ENCODE measurements around the gene SPIN3.
"Not testable (repeated sequence)": the region's sequence is repeated elsewhere in the genome, so short reads cannot be mapped to it uniquely, and the experiment has no call there.

The SPIN3 gene

DNA sequence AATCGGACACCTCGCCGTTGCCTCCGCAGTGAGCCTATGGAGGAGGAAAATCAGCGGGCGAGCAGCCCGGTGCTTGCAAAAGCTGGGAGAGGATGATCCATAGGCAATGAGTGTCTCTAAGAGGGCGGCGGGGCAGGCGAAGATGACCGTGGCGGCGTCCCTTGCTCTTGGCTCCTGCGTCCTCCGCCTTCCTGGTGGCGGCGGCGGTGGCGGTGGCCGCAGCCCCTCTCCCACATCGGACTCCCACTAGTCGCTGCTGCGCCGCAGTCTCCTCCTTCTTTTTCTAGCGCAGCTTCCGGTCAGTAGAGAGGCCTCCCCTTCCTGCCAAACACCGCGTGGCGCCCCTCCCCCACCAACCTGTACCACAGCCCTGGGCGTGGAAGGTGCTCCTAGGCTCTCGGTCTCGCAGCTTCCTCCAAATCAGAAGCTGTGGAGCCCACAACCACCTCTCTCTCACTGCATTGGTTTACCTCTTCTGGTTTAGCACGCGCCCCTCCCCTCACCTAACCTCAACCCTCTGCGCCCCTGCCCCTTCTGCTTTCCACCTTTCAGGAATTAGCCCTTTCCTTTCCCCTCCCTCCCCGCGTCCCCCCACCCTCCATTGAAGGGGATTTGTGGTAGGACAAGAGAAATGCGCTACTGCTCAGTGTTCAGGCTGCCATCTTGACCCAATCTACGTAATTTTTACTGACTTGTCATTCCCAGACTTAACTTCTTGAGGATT lies at the start of gene SPIN3:
TSS of gene SPIN3 (minus strand) at position 271 of the 724 bp plus-strand sequence. CDS start 594 bp downstream, outside the sequence.
- peak; percentile 68 for DNase-seq

DNA sequence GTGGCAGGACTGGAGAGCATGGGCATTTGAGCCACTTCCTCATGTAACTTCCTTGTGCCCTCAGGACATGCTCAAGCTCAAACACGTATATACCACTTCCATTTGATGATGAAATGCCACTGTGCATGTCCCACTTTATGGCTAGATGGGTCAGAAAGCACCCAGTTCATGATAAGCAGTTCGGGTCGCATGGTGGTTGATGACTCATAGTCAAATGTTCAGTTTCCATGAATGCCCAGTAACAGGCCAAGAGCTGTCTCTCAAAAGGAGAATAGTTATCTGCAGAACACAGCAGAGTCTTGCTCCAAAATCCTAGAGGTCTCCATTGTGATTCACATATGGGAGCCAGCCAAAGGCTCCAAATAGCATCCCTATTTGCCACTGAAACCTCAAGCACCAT lies 48.9 kb upstream of the SPIN3 start:
- DNase-seq, result peak; percentile 0

- DNase-seq, result not testable (repeated sequence)
Measured at GRCh38 chrX:57037265-57037664, 41.9 kb upstream of the SPIN3 start.

DNA sequence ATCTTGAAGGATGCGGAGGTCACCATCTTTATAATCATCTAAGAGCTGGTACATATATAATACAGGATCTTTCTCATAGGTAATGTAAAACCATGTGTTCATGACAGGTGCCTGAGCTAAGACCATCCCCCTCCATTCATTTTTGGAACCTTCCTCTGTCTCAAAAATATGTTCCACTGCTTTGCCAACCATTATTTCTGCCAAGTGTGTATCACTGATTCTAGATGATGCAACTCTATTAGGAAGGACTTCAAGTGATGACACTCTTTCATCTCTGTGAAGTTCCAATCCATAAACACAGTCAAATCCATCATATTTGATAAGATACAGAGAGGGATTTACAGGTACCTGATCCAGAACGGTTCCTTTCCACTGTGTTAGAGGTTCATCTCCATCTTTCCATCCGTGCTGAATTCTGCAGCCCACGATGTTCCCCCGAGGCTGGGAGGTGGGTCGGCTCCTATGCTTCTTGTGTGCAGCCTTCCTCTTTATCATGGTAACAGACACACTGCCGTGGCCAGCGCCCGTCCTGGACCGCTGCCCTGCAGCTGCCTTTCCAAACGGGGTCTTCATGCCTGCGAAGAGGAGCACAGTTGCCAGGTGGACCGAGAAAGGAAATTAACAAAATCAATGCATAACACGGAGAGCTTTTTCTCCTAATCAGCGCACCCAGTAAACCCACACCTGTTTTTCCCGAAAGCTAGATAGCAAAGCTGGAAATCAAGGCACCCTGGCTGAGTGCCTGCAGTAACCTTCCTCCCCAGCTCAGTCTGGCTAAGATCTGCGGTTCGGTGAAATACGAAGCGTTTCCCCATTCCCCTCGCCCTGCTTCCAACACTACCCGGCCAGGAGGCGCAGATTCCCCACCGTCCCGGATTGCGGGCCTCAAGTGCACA lies 718 bp downstream of the SPIN3 start:
- no peak for DNase-seq

DNA sequence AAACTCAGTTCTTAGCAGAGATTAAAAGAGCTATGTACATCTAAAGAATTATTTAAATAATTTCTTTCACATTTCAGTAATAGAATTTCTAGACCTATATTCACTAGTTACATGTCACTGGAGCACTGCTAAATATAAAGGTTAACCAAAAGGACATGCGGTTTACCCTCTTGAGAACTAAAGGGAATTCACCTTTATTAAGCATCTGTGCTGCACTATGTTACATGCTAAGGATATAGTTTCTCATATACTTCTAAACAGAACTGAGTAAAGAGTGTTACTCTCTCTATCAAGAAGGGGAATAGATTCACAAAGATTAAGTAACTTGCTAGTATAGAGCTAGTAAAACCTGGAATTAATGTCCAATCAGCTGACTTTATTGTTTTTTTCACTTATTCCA lies 7.6 kb downstream of the SPIN3 start:
- DNase-seq, result no peak

DNA sequence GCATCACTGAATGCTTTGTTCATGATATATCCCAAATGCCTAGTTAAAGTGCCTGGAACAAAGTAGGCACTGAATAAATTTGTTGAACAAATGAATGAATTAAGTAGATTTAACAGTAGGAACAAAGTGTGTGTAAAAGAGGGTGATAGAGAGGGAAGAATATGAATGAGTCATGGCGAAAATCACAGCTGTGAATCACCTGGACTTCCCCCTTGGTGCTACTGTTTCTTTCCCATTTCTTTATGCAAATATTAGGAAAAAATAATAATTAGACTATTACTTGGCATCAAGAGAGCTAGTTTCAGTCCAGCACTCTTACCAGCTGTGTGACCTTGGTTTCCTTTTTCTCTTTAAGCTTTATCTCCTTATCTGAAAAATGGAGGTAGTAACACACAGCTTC lies 9.2 kb downstream of the SPIN3 start:
- DNase-seq, result no peak

- peak; percentile 33 for DNase-seq
Measured at GRCh38 chrX:56978172-56978571, 17.2 kb downstream of the SPIN3 start.

DNA sequence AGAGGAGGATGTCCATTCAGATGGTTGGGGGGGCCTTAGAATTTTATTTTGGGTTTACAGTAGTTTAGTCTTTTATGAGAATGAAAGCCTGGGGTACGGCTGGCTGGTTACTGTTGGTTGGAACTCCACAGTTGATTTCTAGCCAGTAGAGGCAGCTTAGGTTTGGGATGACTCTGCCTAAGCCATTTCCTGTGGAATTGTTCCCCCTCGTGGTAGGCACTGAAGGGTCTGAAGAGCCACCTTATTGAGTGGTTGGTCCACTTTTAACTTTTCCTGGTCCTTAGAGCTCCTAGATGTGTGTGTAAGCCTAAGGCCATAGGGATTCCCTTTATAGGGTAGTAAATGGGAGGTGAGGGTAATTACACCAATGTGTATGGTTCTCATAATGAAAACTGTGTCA lies 19.7 kb downstream of the SPIN3 start:
- DNase-seq, result no peak

- DNase-seq, result no peak
Measured at GRCh38 chrX:56974408-56974807, 20.9 kb downstream of the SPIN3 start.

GRCh38 chrX:56969559-56969958 lies 25.8 kb downstream of the SPIN3 start:
- no peak for DNase-seq

- DNase-seq, result peak; percentile 15
Measured at GRCh38 chrX:56968980-56969379, 26.4 kb downstream of the SPIN3 start.

- no peak for DNase-seq
Measured at GRCh38 chrX:56963377-56963776, 32.0 kb downstream of the SPIN3 start.

- peak; percentile 29 for DNase-seq
Measured at GRCh38 chrX:56947699-56948098, 47.6 kb downstream of the SPIN3 start.

DNA sequence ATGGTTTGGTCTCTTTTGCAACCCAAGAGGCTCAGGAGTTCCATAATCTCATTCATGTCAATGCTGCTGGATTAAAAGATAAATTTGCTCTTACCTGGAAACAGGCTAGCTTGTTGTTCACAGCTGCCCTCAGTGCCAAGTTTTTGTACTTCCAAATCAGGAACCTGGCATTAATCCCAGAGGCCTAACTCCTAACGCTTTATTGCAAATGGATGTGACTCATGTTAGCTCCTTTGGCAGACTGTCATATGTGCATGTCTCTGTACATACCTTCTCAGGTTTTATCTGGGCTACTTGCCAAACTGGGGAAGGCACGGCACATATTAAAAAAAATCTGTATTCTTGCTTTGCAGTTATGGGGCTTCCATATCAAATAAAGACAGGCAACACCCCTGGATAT lies 49.1 kb downstream of the SPIN3 start:
- peak; percentile 40 for DNase-seq

DNA sequence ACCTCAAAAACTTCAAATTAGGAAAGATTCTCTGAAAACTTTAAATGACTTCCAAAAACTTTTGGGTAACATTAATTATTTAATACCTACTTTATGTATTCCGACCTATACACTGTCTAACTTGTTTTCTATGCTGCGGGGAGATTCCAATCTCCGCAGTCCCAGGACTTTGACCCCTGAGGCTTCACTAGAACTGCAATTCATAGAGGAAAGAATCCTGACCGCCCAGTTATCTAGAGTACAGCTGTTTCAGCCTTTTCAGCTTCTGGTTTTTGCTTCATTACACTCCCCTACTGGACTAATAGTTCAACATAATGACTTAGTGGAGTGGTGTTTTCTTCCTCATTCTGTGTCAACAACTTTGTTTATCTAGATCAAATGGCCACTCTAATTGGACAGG lies 50.1 kb downstream of the SPIN3 start:
- not testable (repeated sequence) for DNase-seq

DNA sequence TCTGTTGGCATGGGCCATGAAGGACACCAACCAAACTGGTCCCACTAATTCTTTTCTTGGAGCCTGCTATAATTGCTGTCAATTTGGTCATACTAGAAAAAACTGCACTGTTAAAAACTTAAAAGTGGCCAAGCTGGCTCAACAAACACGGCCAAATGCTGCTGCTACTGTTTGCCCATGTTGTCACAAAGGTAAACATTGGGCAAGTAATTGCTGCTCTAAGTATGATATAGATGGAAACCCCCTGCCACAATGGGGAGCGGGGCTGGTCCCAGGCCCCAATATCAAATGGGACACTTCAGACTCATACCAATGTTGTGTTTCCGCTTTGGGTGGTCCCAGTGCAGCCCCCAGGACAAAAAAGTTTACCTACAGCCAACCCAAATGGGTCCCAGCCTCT lies 52.1 kb downstream of the SPIN3 start:
- DNase-seq, result no peak
